Liver (tissue), 3 donors: Measurements from ENCODE around the gene CACNA1I.

Experiments
- EGR1 ChIP-seq, 2 donors: IDR thresholded peaks; 2 replicates each; pipeline ENCODE4 v1.6.1; 2016 to 2018; ENCODE audit warnings: antibody characterized with exemption in 2 of 2, low read depth in 2 of 2
- RAD21 ChIP-seq, 2 donors: IDR thresholded peaks; 2 replicates each; pipeline ENCODE4 v1.6.1; 2016; ENCODE audit warnings: antibody characterized with exemption in 2 of 2, mild to moderate bottlenecking in 2 of 2
- TAF1 ChIP-seq: conservative IDR thresholded peaks from 2 replicates; pipeline ENCODE4 v1.6.1; 2016; ENCODE audit warnings: antibody characterized with exemption, mild to moderate bottlenecking
- TF ChIP-seq, protein P1 (sequence below): IDR thresholded peaks from 2 replicates; pipeline ENCODE4 v1.6.1; 2016; ENCODE audit warnings: antibody characterized with exemption, mild to moderate bottlenecking
- TF ChIP-seq, protein P2 (sequence below): fragments of 150-350 bp; IDR thresholded peaks from 2 replicates; pipeline ENCODE4 v1.5.1; 2017; ENCODE audit warnings: improper control_type of control experiment, low read depth, low read length; ENCODE audit not compliant: missing input control
- donor health status: healthy.
- donor health status: healthy.

- TF ChIP-seq EGR1 (IDR thresholded peaks at IDR 0.05; ENCODE audit: low read depth in 2 of 2) (no peak), RAD21 (IDR thresholded peaks at IDR 0.05) (no peak), TAF1 (no peak)
- TF ChIP-seq, protein P1, sequence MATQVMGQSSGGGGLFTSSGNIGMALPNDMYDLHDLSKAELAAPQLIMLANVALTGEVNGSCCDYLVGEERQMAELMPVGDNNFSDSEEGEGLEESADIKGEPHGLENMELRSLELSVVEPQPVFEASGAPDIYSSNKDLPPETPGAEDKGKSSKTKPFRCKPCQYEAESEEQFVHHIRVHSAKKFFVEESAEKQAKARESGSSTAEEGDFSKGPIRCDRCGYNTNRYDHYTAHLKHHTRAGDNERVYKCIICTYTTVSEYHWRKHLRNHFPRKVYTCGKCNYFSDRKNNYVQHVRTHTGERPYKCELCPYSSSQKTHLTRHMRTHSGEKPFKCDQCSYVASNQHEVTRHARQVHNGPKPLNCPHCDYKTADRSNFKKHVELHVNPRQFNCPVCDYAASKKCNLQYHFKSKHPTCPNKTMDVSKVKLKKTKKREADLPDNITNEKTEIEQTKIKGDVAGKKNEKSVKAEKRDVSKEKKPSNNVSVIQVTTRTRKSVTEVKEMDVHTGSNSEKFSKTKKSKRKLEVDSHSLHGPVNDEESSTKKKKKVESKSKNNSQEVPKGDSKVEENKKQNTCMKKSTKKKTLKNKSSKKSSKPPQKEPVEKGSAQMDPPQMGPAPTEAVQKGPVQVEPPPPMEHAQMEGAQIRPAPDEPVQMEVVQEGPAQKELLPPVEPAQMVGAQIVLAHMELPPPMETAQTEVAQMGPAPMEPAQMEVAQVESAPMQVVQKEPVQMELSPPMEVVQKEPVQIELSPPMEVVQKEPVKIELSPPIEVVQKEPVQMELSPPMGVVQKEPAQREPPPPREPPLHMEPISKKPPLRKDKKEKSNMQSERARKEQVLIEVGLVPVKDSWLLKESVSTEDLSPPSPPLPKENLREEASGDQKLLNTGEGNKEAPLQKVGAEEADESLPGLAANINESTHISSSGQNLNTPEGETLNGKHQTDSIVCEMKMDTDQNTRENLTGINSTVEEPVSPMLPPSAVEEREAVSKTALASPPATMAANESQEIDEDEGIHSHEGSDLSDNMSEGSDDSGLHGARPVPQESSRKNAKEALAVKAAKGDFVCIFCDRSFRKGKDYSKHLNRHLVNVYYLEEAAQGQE, result no peak
- TF ChIP-seq, protein P2, sequence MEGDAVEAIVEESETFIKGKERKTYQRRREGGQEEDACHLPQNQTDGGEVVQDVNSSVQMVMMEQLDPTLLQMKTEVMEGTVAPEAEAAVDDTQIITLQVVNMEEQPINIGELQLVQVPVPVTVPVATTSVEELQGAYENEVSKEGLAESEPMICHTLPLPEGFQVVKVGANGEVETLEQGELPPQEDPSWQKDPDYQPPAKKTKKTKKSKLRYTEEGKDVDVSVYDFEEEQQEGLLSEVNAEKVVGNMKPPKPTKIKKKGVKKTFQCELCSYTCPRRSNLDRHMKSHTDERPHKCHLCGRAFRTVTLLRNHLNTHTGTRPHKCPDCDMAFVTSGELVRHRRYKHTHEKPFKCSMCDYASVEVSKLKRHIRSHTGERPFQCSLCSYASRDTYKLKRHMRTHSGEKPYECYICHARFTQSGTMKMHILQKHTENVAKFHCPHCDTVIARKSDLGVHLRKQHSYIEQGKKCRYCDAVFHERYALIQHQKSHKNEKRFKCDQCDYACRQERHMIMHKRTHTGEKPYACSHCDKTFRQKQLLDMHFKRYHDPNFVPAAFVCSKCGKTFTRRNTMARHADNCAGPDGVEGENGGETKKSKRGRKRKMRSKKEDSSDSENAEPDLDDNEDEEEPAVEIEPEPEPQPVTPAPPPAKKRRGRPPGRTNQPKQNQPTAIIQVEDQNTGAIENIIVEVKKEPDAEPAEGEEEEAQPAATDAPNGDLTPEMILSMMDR, result no peak
Observed at GRCh38 chr22:39624501-39624821, 53.9 kb downstream of the CACNA1I start.
